ENCODE data around the gene C2orf49.
"Not testable (repeated sequence)": the region's sequence is repeated elsewhere in the genome, so short reads cannot be mapped to it uniquely, and the experiment has no call there.

The C2orf49 gene

GRCh38 chr2:105321875-105322646, 15.3 kb upstream of the C2orf49 start:
- DNase-seq (ENCODE audit: low read depth in 2 of 3, low spot score in 1 of 3): no peak

- no peak for DNase-seq (ENCODE audit: low read depth in 2 of 3, low spot score in 1 of 3)
These were observed 14.2 kb upstream of the C2orf49 start for GRCh38 chr2:105323111-105323510.

- DNase-seq (ENCODE audit: low read depth in 2 of 3, low spot score in 1 of 3): no peak
These were observed 13.2 kb upstream of the C2orf49 start for GRCh38 chr2:105324101-105324500.

- no peak for DNase-seq (ENCODE audit: low read depth in 2 of 3, low spot score in 1 of 3)
These were observed 12.6 kb upstream of the C2orf49 start for GRCh38 chr2:105324732-105325131.

- no peak for DNase-seq (ENCODE audit: low read depth in 2 of 3, low spot score in 1 of 3)
These were observed 11.9 kb upstream of the C2orf49 start for GRCh38 chr2:105325389-105325963.

GRCh38 chr2:105327271-105327670, 10.1 kb upstream of the C2orf49 start:
- not testable (repeated sequence) for DNase-seq (ENCODE audit: low read depth in 2 of 3, low spot score in 1 of 3)

GRCh38 chr2:105327690-105328089, 9.7 kb upstream of the C2orf49 start:
- DNase-seq (ENCODE audit: low read depth in 2 of 3, low spot score in 1 of 3): no peak

GRCh38 chr2:105328281-105329196, 8.8 kb upstream of the C2orf49 start:
- peak in 1 of 3 donors; percentile 3 for DNase-seq (ENCODE audit: low read depth in 2 of 3, low spot score in 1 of 3)

- DNase-seq (ENCODE audit: low read depth in 2 of 3, low spot score in 1 of 3): no peak
These were observed 8.2 kb upstream of the C2orf49 start for GRCh38 chr2:105329197-105329554.

GRCh38 chr2:105329561-105330495, 7.5 kb upstream of the C2orf49 start, which contains the start of gene TGFBRAP1:
TSS of gene TGFBRAP1 (minus strand) at chr2:105329735. CDS start at chr2:105308301, 21,434 bp downstream.
- peak in 2 of 3 donors; percentile 24 to 39 for DNase-seq (ENCODE audit: low read depth in 2 of 3, low spot score in 1 of 3)

GRCh38 chr2:105330681-105331375, 6.5 kb upstream of the C2orf49 start:
- peak in 1 of 3 donors; percentile 5 for DNase-seq (ENCODE audit: low read depth in 2 of 3, low spot score in 1 of 3)

- no peak for DNase-seq (ENCODE audit: low read depth in 2 of 3, low spot score in 1 of 3)
These were observed 3.1 kb upstream of the C2orf49 start for GRCh38 chr2:105334211-105334610.

- no peak for DNase-seq (ENCODE audit: low read depth in 2 of 3, low spot score in 1 of 3)
These were observed 1.9 kb upstream of the C2orf49 start for GRCh38 chr2:105335469-105335868.

GRCh38 chr2:105336786-105337121, 586 bp upstream of the C2orf49 start:
- DNase-seq (ENCODE audit: low read depth in 2 of 3, low spot score in 1 of 3): no peak

- DNase-seq (ENCODE audit: low read depth in 2 of 3, low spot score in 1 of 3): no peak
These were observed 663 bp downstream of the C2orf49 start for GRCh38 chr2:105338020-105338385.

- DNase-seq (ENCODE audit: low read depth in 2 of 3, low spot score in 1 of 3): no peak
These were observed 2.1 kb downstream of the C2orf49 start for GRCh38 chr2:105339414-105339813.

- DNase-seq (ENCODE audit: low read depth in 2 of 3, low spot score in 1 of 3): no peak
These were observed 7.5 kb downstream of the C2orf49 start for GRCh38 chr2:105344704-105345345.

- no peak for DNase-seq (ENCODE audit: low read depth in 2 of 3, low spot score in 1 of 3)
These were observed 19.8 kb downstream of the C2orf49 start for GRCh38 chr2:105357122-105357521.

GRCh38 chr2:105358593-105358992, 21.3 kb downstream of the C2orf49 start:
- no peak for DNase-seq (ENCODE audit: low read depth in 2 of 3, low spot score in 1 of 3)

All from stimulated activated CD4-positive, alpha-beta T cell treated with anti-CD3 and anti-CD28 coated beads, Interleukin-12 subunit alpha, Interleukin-12 subunit beta, amount 100 ng/mL, for 48 hours (primary cell).